Kidney (tissue), 14 donors: ENCODE data around the gene USP46. TPM values are rescaled to one million over a fixed set of nuclear protein-coding genes. Genes with fewer than 3 reads are reported as not detected.

ENCODE experiments used
- DNase-seq, 5 donors: peaks; one replicate each; pipeline ENCODE4 v3.0.0-alpha.2; 2013 to 2020
- FAIRE-seq: peaks from 2 replicates; lab custom pipeline; 2012; peaks lifted over from hg19 to GRCh38; lab: Jason Lieb, UNC
- H3K27ac ChIP-seq, 2 donors: one replicate each; pipeline ENCODE4 v1.7.0; 2013; ENCODE audit warnings: low read depth in 2 of 2, low read length in 2 of 2, inconsistent platforms in 1 of 2
- H3K27me3 ChIP-seq: one replicate; pipeline ENCODE4 v1.7.1; 2013; ENCODE audit warnings: low read length, inconsistent platforms; ENCODE audit not compliant: control insufficient read depth, insufficient read depth
- H3K36me3 ChIP-seq, 3 donors: one replicate each; pipeline versions ENCODE4 v1.7.0 to v1.7.1; 2013; ENCODE audit warnings: low read length in 3 of 3, control low read depth in 1 of 3, inconsistent platforms in 1 of 3; ENCODE audit not compliant: insufficient read depth in 3 of 3, control insufficient read depth in 2 of 3
- H3K4me1 ChIP-seq, 3 donors: one replicate each; pipeline versions ENCODE4 v1.7.0 to v1.7.1; 2013; ENCODE audit warnings: low read length in 3 of 3, inconsistent platforms in 1 of 3, low read depth in 1 of 3; ENCODE audit not compliant: control insufficient read depth in 2 of 3, insufficient read depth in 2 of 3
- H3K4me3 ChIP-seq, 3 donors: one replicate each; pipeline versions ENCODE4 v1.7.0 to v1.8.1; 2013; ENCODE audit warnings: low read length in 3 of 3, control low read depth in 1 of 3, inconsistent platforms in 1 of 3
- H3K9ac ChIP-seq, 3 donors: one replicate each; pipeline versions ENCODE4 v1.7.0 to v1.7.1; 2013; ENCODE audit warnings: low read length in 3 of 3, control low read depth in 1 of 3, inconsistent platforms in 1 of 3
- H3K9me3 ChIP-seq, 3 donors: one replicate each; pipeline versions ENCODE4 v1.7.0 to v1.7.1; 2013; ENCODE audit warnings: low read length in 3 of 3, control low read depth in 1 of 3, inconsistent platforms in 1 of 3; ENCODE audit not compliant: control insufficient read depth in 2 of 3, insufficient read depth in 1 of 3
- CTCF ChIP-seq: IDR thresholded peaks from 3 replicates; pipeline ENCODE4 v1.5.1; 2012; ENCODE audit warnings: mild to moderate bottlenecking, moderate library complexity, borderline replicate concordance; ENCODE audit not compliant: insufficient read depth; ENCODE audit errors: extremely low read depth
- intact Hi-C: fragments of 100-400 bp; cut with DNase I; formaldehyde crosslinking; loops from one replicate; pipeline ENCODE4 v1.11.1; 2022
- polyA plus RNA-seq: library from polyadenylated mRNA; stranded (reverse); fragments of 350-450 nt; fragmentation: Illumina TruSeq; extraction: RNeasy Lipid Tissue Mini Kit (QIAGEN cat#74804); gene quantifications from one replicate; pipeline ENCODE4 v1.2.3, GENCODE V29; 2014; ENCODE audit warnings: low read depth, low replicate concordance; ENCODE audit not compliant: insufficient read depth
- total RNA-seq: library from RNA; stranded (reverse); fragmentation: NEBNext Ultra II Directional; extraction: Animal tissue kit (Norgen Biotek cat#: 25700); gene quantifications from one replicate; pipeline ENCODE4 v1.2.1, GENCODE V29; 2021
- donor health status: control.
- donor health status: control.
- donor health status: control.
- donor health status: control.
- donor health status: control.
- donor health status: DM: yes; HTN: yes; CAD: no.
- donor health status: Normal renal cell carcinoma (clear cell type).

The USP46 gene
- total and polyA plus RNA-seq, 2 donors from 2014 or later, result 8.2 to 16.9 TPM

GRCh38 chr4:52658641-52659000 is 480 bp downstream of the USP46 start:
- intact Hi-C loops, result no loop called here
- FAIRE-seq (no peak), DNase-seq (peak in 4 of 5 donors; percentile 27 to 64 (median 42))
- no peaks in the 10 kb centered on the region for H3K9me3 ChIP-seq
- H3K27ac ChIP-seq, result peak overlapping the region; percentile 67 to 73
- TF ChIP-seq CTCF, result no peak
- peaks cover 0 to 9% (median 7%) of the 10 kb centered on the region in 3 donors for H3K4me1 ChIP-seq
- no peaks in the 10 kb centered on the region for H3K36me3 ChIP-seq
- peak overlapping the region in 2 of 3 donors; percentile 46 to 60 for H3K9ac ChIP-seq
- H3K4me3 ChIP-seq, result peak overlapping the region; percentile 69 to 71 (median 71)
- H3K27me3 ChIP-seq, result no peaks in the 10 kb centered on the region

GRCh38 chr4:52657618-52658501 is 1.2 kb downstream of the USP46 start:
- H3K4me3 ChIP-seq, result peak overlapping the region; percentile 69 to 71 (median 71)
- H3K9me3 ChIP-seq, result no peaks in the 10 kb centered on the region
- H3K27ac ChIP-seq, result no peak overlapping the region
- H3K27me3 ChIP-seq, result no peaks in the 10 kb centered on the region
- FAIRE-seq (no peak), DNase-seq (peak in 4 of 5 donors; percentile 79 to 92 (median 86))
- no peaks in the 10 kb centered on the region for H3K36me3 ChIP-seq
- peak overlapping the region in 2 of 3 donors; percentile 46 to 60 for H3K9ac ChIP-seq
- H3K4me1 ChIP-seq, result peaks cover 0 to 9% (median 7%) of the 10 kb centered on the region in 3 donors
- intact Hi-C loops, result no loop called here
- no peak for TF ChIP-seq CTCF

GRCh38 chr4:52657292-52657617 is 1.8 kb downstream of the USP46 start:
- Histone ChIP-seq H3K4me1 (peaks cover 0 to 7% (median 7%) of the 10 kb centered on the region in 3 donors), H3K27ac (no peak overlapping the region), H3K9me3 (no peaks in the 10 kb centered on the region), H3K36me3 (no peaks in the 10 kb centered on the region), H3K9ac (peak overlapping the region in 1 of 3 donors; percentile 13), H3K4me3 (peak overlapping the region in 1 of 3 donors; percentile 71), H3K27me3 (no peaks in the 10 kb centered on the region)
- FAIRE-seq (no peak), DNase-seq (peak in 2 of 5 donors; percentile 41 to 67)
- intact Hi-C loops, result no loop called here
- no peak for TF ChIP-seq CTCF
